Hepatocyte (in vitro differentiated cells): ENCODE measurements around the gene SIK3. TPM values are rescaled to one million over a fixed set of nuclear protein-coding genes. Genes with fewer than 3 reads are reported as not detected.

Experiments
- DNase-seq: peaks from one replicate; pipeline ENCODE4 v3.0.0-alpha.2; 2016; ENCODE audit warnings: low spot score
- H2AFZ ChIP-seq: fragments of 200-600 bp; sonication (generic); 2 replicates; pipeline ENCODE4 v1.6.0; 2016; ENCODE audit warnings: antibody characterized with exemption, mild to moderate bottlenecking
- H3K27ac ChIP-seq: fragments of 200-600 bp; sonication (generic); 2 replicates; pipeline ENCODE4 v1.5.1; 2016; ENCODE audit warnings: mild to moderate bottlenecking
- H3K27me3 ChIP-seq: fragments of 200-600 bp; sonication (generic); 2 replicates; pipeline ENCODE4 v1.6.1; 2016
- H3K36me3 ChIP-seq: fragments of 200-600 bp; sonication (generic); replicated peaks from 2 replicates; pipeline ENCODE4 v1.5.1; 2016; ENCODE audit warnings: low read depth; ENCODE audit not compliant: insufficient read depth
- H3K4me1 ChIP-seq: fragments of 200-600 bp; sonication (generic); 2 replicates; pipeline ENCODE4 v1.5.1; 2016; ENCODE audit warnings: mild to moderate bottlenecking, moderate library complexity; ENCODE audit not compliant: insufficient read depth
- H3K4me2 ChIP-seq: fragments of 200-600 bp; sonication (generic); 2 replicates; pipeline ENCODE4 v1.6.0; 2016
- H3K4me3 ChIP-seq: fragments of 200-600 bp; sonication (generic); 2 replicates; pipeline ENCODE4 v1.5.1; 2016; ENCODE audit warnings: mild to moderate bottlenecking
- H3K79me2 ChIP-seq: fragments of 200-600 bp; sonication (generic); 2 replicates; pipeline ENCODE4 v1.6.0; 2017; ENCODE audit warnings: mild to moderate bottlenecking
- H3K9me2 ChIP-seq: fragments of 200-600 bp; sonication (generic); replicated peaks from 2 replicates; pipeline ENCODE4 v1.6.0; 2017; ENCODE audit warnings: mild to moderate bottlenecking; ENCODE audit not compliant: insufficient read depth
- H3K9me3 ChIP-seq: fragments of 200-600 bp; sonication (generic); 2 replicates; pipeline ENCODE4 v1.5.1; 2016; ENCODE audit warnings: low read depth, mild to moderate bottlenecking
- H4K20me1 ChIP-seq: fragments of 200-600 bp; sonication (generic); 2 replicates; pipeline ENCODE4 v1.6.0; 2016; ENCODE audit warnings: mild to moderate bottlenecking; ENCODE audit not compliant: insufficient read depth, poor library complexity, severe bottlenecking
- EZH2 ChIP-seq: fragments of 200-600 bp; sonication (generic); IDR thresholded peaks from 2 replicates; pipeline ENCODE4 v1.6.1; 2016; ENCODE audit warnings: antibody characterized with exemption, mild to moderate bottlenecking, borderline replicate concordance
- EZH2phosphoT487 ChIP-seq: fragments of 200-600 bp; sonication (generic); IDR thresholded peaks from one replicate; pipeline ENCODE4 v1.6.1; 2018; ENCODE audit warnings: antibody characterized with exemption, mild to moderate bottlenecking, low read depth, moderate library complexity; ENCODE audit not compliant: unreplicated experiment, severe bottlenecking
- WGBS: methylation state at CpG from one replicate; pipeline ENCODE4 v1.1.6; 2016; ENCODE audit warnings: low lambda C conversion rate; ENCODE audit errors: missing lambda C conversion rate; 5-methylcytosine and 5-hydroxymethylcytosine counted together
- polyA plus RNA-seq: library from polyadenylated mRNA; unstranded; fragments of >200 nt; fragmentation: Nextera tagmentation; extraction: Ambion mirVana; gene quantifications from 2 replicates; pipeline ENCODE4 v1.2.1, GENCODE V29; 2016
- total RNA-seq: library from RNA; depleted of rRNA; stranded (reverse); fragments of >200 nt; gene quantifications from 2 replicates; pipeline ENCODE4 v1.2.3, GENCODE V29; 2014
- TF ChIP-seq, protein P1 (sequence below): fragments of 200-600 bp; sonication (generic); IDR thresholded peaks from 2 replicates; pipeline ENCODE4 v1.5.1; 2016; ENCODE audit warnings: antibody characterized with exemption, mild to moderate bottlenecking; ENCODE audit not compliant: poor library complexity

The SIK3 gene
- total and polyA plus RNA-seq, 2 experiments from 2014 or later, result 15.8 to 17.7 TPM

DNA sequence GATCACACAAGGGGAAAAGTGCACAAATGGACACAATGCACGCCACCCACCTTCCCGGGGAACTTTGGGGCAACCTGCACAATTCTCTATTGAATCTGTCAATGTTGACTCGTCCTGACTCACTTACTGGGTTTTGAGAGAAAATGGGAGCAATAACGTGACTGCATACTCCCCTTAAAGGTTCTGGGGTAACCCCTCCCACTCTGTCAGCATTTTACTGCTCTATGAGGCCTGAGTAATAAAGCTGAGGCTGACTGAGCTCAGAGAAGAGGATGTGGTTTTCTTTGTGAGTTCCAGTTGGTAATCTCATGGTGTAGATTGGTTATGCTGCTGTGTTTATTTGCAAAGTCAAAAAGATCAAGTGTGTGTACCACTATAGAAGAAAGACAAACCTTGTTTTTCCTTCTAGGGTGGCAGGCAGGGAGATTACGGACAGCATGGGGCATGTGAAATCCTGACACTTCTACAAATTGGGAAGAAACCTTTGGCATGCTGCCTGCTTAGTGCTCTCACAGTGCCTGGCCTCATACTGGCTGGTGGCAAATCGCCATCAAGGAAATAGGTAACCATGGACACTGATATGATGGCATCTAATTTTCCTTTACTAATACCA lies 244.7 kb downstream of the SIK3 start:
- no peaks in the 10 kb centered on the region for H4K20me1 ChIP-seq
- DNase-seq, result peak; percentile 45
- no peaks in the 10 kb centered on the region for H3K27me3 ChIP-seq
- H3K27ac ChIP-seq, result peak overlapping the region; percentile 72
- no peaks in the 10 kb centered on the region for H3K9me3 ChIP-seq
- peaks cover 29% of the 10 kb centered on the region for H3K4me1 ChIP-seq
- TF ChIP-seq, protein P1, sequence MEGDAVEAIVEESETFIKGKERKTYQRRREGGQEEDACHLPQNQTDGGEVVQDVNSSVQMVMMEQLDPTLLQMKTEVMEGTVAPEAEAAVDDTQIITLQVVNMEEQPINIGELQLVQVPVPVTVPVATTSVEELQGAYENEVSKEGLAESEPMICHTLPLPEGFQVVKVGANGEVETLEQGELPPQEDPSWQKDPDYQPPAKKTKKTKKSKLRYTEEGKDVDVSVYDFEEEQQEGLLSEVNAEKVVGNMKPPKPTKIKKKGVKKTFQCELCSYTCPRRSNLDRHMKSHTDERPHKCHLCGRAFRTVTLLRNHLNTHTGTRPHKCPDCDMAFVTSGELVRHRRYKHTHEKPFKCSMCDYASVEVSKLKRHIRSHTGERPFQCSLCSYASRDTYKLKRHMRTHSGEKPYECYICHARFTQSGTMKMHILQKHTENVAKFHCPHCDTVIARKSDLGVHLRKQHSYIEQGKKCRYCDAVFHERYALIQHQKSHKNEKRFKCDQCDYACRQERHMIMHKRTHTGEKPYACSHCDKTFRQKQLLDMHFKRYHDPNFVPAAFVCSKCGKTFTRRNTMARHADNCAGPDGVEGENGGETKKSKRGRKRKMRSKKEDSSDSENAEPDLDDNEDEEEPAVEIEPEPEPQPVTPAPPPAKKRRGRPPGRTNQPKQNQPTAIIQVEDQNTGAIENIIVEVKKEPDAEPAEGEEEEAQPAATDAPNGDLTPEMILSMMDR, result no peak
- TF ChIP-seq EZH2phosphoT487, result no peak
- no peak for TF ChIP-seq EZH2
- no peak overlapping the region for H3K4me3 ChIP-seq
- no peak overlapping the region for H2AFZ ChIP-seq
- WGBS, result 93% methylated on average over 6 of the region's 6 CpGs
- no peak overlapping the region for H3K4me2 ChIP-seq
- H3K36me3 ChIP-seq, result no peaks in the 10 kb centered on the region
- H3K9me2 ChIP-seq, result no peaks in the 10 kb centered on the region
- H3K79me2 ChIP-seq, result no peaks in the 10 kb centered on the region

DNA sequence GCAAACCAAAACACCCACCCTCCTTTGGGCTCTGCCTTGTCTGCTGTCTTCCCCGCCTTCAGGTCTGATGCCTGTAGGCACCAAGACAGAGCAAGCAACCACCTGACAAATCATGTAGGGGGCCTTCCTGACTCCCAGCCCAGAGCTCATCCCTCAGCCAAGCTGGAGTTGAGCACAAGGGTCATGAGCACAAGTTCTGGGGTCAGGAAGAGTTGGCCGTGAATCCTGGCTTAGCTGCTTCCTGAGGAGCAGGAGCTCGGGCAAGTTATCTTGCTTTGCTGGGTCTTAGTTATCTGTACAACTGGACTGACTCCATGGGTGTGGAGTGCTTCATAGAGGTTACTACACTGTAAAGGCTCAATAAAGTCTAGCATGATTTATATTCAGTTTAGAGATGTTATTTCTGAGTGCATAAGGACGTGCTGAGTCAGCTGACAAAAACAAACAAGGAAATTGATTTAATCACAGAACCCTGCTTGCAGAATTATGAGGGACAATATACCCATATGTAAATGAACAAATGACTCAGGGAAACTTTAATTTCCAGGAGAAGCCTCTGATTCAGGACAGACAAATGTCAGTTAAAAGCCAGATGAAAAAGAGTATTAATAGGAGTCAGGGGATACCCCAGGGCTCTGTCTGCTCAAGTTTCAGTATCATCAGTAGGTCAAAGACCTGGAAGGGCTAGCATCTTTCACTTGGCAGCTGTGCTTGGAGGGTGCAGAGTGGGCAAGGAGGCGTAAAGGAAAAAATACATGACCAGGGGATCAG lies 245.8 kb downstream of the SIK3 start:
- whole genome bisulfite sequencing, result 60% methylated on average over 5 of the region's 5 CpGs
- H3K4me2 ChIP-seq, result peak overlapping the region; percentile 21
- no peaks in the 10 kb centered on the region for H3K36me3 ChIP-seq
- H3K79me2 ChIP-seq, result no peaks in the 10 kb centered on the region
- no peaks in the 10 kb centered on the region for H3K9me3 ChIP-seq
- DNase-seq, result peak; percentile 58
- no peaks in the 10 kb centered on the region for H4K20me1 ChIP-seq
- no peaks in the 10 kb centered on the region for H3K9me2 ChIP-seq
- H2AFZ ChIP-seq, result no peak overlapping the region
- no peaks in the 10 kb centered on the region for H3K27me3 ChIP-seq
- TF ChIP-seq EZH2 (no peak), EZH2phosphoT487 (no peak)
- TF ChIP-seq, protein P1, result no peak
- H3K4me1 ChIP-seq, result peaks cover 29% of the 10 kb centered on the region
- H3K4me3 ChIP-seq, result no peak overlapping the region
- peak overlapping the region; percentile 78 for H3K27ac ChIP-seq

DNA sequence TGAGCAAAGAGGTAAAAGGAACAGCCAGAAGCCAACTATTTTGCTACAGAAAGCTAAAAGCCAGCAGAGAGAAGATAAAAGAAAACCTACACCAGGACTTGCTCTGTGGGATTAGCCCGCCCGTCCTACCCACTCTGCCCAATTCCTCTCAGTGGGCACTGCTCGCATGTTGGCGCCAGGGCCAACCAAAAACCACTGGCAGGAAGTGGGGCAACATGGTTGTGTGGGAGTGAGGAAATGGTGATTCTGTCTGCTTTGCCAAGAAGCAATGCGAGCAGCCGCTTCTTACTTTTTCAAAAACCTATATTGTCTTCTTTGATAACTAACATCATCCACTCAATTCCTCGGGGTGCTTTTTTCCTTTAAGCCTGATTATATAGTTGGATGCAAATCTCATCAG lies 246.6 kb downstream of the SIK3 start:
- TF ChIP-seq, protein P1, result no peak
- TF ChIP-seq EZH2phosphoT487 (no peak), EZH2 (no peak)
- Histone ChIP-seq H3K79me2 (no peaks in the 10 kb centered on the region), H3K4me1 (peaks cover 29% of the 10 kb centered on the region), H3K36me3 (no peaks in the 10 kb centered on the region), H3K27ac (peak overlapping the region; percentile 78), H3K27me3 (no peaks in the 10 kb centered on the region), H2AFZ (no peak overlapping the region), H3K9me3 (no peaks in the 10 kb centered on the region), H4K20me1 (no peaks in the 10 kb centered on the region), H3K4me3 (no peak overlapping the region), H3K4me2 (peak overlapping the region; percentile 21), H3K9me2 (no peaks in the 10 kb centered on the region)
- no peak for DNase-seq
- WGBS, result 95% methylated on average over 7 of the region's 7 CpGs
